Activated CD4-positive, alpha-beta T cell treated with anti-CD3 and anti-CD28 coated beads for 24 hours (primary cell): ENCODE data around the gene FXYD6.

ENCODE experiments used
- DNase-seq, 2 donors: peaks; one replicate each; pipeline ENCODE4 v3.0.0-alpha.2; 2020; ENCODE audit warnings: low read depth in 2 of 2

The FXYD6 gene

DNA sequence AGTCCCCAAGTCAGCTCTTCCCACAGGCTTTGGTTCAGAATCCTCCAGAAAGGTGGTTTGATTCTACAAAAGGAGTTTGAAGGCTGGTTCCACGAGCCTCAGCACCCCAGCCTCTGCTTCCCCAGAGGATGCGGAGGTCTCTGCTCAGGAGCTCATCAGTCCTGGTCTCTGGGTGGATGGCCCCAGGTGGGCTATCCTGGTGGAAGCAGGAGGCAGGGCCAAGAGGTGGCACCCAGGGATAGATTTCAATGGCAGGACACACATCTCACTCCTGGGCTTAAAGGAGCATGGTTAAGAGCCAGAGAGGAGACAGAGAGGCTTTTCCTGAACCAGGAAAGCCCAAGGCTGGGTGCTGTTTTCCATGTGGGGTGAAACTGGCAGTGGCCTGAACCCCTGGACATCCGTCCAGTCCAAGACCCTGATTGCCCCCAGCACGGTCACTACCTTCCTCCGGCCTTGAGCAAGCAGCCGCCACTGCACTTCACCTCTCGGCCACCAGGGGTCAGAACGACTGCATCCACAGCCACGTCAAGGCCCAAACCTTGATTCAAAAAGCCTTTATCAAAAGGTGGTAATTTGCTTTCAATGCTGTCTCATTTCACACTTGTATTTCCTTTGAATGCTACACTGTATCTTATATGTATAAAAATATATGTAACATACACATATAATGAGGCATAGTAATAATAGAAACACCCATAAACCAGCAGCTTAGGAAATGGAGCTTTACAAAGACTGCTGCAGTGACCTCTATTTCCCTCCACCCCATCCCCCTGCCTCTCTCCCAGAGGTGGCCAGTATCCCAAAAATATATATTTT, 32.6 kb downstream of the FXYD6 start:
- DNase-seq, result peak; percentile 79

DNA sequence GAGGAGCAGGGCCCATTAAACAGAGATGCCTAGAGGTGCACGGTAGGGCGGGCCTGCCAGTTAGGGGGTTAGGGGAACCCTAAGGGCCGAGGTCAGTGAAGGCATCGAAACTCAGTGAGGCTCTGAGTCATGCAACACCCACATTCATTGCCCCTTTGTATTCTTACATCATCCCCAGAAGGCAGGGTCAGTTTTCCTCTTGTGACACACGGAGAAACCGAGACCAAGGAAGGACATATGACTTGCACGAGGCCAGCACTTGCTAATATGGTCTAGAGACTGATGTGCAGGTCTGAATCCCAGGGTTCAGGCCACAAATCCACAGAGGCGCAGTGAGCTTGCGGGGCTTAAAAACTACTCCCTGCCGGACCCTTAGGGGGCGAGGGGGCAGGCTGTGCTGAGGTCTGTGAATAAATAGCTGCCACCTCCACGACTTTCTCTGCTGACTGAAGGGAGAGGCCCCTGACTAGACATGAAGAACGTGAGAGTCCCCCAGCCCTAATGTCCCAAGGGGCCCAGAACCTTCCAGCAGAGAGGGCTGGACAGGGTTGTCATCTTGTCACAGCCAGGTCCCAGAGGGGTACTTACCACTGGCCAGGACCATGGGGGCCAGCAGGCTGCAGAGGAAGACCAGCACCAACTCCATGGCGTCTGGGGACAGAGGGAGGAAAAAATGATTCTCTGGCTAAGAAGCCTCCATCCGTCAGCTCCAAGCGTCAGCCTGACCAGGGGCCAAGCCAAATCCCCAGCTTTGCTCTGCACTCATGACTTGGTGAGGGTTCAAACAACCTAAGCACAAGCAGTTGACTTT, 34.1 kb downstream of the FXYD6 start:
- no peak for DNase-seq

GRCh38 chr11:117841551-117842031, 34.9 kb downstream of the FXYD6 start:
- DNase-seq, result no peak

GRCh38 chr11:117840881-117841550, 35.4 kb downstream of the FXYD6 start:
- no peak for DNase-seq

DNA sequence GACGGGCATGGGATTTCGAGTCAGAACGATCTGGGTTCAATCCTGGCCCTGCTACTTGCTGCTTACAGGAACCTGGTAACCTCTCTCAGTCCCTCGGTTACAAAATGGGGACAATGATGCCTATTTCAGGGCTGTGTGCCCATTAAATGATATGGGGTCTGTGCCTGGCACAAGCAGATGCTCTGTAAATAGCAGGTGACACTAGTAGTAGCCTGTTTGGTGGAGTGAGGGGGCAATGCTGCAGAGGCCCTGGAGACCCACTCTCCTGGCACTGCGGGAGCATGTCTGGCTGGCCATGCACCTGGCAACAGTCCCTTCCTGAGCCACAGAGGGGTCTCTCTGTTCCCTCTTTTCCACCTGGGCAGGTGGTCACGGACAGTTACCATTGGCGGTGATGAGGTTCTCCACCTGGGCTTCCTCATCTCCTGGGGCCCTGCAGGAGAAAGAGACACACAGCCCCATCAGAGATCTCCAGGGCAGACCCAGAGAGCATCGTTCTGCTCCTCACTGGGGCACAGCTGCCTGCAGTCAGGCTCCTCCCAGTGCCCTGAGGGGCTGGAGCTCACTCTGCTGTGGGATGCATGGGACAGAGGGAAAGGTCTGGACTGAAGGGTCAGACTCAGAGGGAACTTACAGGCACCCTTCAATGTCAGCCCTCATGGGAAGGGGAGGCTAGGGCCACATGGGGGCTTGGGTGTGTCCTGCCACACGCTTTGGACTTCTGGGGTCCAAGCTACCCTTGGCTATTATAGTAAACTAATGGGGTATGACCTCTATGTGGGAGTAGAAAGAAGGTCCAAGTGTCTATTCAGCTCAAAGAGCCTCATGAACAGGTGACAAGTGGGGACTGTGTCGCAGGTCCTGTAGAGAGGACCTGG, 36.3 kb downstream of the FXYD6 start:
- DNase-seq, result no peak

DNA sequence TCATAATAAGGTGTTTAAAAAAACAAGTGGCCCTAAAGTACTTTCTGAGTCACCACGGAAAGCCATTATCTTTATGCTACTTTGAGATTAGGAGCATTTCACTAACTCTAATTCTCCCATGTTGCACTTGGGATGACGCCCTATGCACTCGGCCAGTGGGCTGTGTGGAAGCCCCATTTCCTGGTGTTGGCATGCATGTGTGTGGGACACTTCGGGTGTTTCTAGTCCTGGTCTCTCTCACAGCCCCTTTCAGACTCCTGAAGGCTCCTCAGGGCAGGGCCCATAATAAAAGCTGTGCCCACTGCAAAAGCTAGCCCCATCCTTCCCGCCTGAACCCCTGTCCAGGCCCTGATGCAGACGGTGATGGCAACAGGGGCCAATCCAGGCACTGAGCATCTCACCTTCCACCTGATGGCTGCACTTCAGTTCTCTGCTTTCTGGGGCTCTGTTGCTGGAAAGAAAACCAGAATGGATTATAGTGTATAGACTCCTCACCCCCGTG, 37.0 kb downstream of the FXYD6 start:
- no peak for DNase-seq

DNA sequence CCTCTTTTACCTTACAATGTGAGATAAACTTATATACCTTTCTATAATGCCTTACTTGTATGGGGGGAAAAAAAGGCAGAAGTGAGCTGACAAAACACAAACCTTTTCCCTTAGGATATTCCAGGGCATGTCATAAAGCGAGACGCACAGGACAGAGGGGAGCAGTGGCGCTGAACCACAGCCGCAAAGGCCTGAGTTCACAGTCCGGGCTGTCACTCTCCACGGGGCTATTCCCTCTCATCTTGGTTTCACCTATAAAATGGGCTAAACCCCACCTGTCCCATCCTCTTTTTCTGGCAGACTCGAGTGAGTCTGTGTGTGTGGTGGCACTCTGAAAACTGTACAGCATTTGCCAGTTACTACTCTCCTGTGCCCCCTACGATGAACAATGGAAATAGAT, 37.6 kb downstream of the FXYD6 start:
- DNase-seq, result no peak

DNA sequence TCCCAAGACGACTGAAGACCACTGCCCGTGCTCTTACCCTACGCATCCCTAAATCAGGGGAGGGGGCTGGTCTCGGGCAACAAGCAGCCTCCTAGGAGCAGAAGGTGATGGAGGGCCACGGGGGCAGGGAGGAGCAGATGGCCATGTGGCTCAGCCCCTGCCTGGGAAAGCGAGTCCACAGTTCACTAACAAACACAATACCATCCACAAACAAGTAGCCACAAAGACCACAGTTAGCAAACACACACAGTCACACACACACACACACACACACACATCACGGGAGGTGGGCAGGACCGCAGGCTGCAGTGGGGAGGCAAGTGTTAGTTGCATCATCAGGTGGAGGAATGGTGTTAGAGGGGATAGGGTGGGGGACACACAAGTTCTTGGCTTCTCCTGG, 38.7 kb downstream of the FXYD6 start:
- no peak for DNase-seq

GRCh38 chr11:117837070-117837776, 39.2 kb downstream of the FXYD6 start:
- DNase-seq, result no peak

- no peak for DNase-seq
Measured at GRCh38 chr11:117836077-117836960, 40.1 kb downstream of the FXYD6 start.

- no peak for DNase-seq
Measured at GRCh38 chr11:117835576-117835975, 40.9 kb downstream of the FXYD6 start.

GRCh38 chr11:117834838-117835443, 41.5 kb downstream of the FXYD6 start:
- DNase-seq, result no peak

DNA sequence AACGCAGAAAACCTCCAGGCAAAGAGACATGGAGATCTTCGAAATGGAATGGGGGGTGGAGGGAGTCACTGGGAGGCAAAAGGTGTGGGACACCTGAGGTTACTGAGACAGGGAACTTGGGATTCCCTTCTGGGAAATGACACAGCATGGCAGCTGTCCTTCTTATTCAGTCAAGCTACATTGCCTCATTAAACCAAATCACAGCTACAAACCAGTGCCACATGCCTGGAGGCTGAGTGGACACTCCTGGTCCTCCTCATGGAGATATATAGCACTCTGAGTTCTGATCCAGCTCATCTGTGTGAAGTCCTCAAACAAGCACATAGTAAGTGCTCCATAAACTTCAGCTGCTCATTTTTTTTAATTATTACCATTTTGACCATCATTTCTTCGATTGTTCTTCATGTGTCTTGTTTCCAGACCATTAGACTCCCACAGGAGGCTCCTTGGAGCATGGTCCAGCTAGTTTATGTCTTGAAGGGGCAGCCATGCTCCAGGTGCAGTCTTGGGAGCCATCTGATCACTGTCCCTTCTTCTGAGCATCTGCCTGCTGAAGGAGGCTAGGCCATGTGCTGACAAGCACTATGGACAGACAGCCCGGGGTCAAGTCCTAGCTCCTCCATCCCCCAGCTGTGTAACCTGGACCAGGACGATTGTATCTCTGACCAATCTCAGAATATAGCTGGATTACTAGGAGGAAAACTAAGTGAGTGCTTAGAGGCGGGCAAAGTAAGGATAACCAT, 42.2 kb downstream of the FXYD6 start:
- no peak for DNase-seq

DNA sequence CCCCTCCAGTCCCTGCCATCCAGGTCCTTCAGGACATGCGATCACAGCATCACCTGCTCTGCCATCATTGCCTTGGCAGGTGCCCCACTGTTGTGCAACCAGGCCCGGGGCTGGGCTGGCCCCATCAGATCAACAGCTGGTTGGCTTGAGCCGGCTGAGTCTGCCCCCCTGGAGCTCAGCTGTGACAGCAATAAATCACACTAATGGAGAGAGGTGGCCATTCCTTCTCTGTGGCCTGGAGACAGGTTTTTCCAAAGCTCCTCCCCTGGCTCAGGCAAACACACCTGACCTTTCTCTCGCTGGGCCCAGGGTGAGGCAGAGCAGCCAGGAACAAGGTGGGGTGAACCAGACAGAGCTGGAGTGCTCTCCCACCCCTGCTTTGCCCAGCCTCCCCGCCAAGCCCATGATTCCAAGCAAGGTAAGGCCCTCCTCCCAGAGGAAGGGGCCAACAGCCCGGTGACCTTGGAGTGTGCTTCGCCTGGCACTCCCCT, 43.0 kb downstream of the FXYD6 start:
- DNase-seq, result no peak

DNA sequence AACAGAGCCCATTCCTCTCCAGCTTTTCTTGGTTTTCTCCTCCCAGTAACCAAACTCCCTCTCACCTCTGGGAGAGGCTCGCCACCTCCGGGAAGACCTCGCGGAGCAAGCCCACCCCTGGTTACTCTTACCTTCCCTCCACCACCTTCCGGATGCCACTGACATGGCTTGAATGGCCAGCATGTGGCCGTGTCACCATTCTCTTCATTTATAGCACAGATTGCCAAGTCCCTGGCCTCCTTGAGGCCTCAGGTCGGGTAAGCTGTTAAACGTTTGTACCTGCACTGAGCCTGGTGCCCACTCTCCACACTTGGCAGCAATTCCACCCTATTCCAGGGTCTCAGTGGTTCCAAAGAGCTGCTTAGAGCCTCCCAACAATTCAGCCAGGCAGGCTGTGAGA, 43.9 kb downstream of the FXYD6 start:
- no peak for DNase-seq

- no peak for DNase-seq
Measured at GRCh38 chr11:117831661-117832415, 44.6 kb downstream of the FXYD6 start.

- no peak for DNase-seq
Measured at GRCh38 chr11:117830674-117831351, 45.6 kb downstream of the FXYD6 start.
